Measurements from ENCODE around the gene GHRL.

Gene GHRL

DNA sequence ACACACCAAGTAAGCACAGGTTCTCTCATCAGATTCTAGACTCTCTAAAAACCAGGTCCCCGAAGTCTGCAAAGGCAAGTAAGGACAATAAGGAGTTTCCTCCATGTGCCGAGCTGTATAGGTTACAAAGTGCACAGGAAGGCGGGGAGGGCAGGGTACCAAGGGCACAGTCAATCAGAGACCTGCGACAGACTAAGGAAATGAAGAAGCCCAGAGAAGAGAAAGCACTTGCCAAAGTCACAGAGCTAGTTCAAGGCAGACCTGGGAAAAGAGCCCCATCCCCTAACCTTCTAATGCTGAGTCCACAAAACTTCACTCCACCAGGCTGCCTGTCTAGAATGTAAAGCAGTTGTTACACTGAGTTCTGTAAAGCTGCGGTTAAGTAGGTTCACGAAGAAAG is 26.5 kb upstream of the GHRL start:
- peaks cover 35% of the 10 kb centered on the region for H3K79me2 ChIP-seq (ENCODE audit: control insufficient read depth, low read length)
- no peak overlapping the region for H3K27ac ChIP-seq (ENCODE audit: low read depth, low read length)
- no peaks in the 10 kb centered on the region for H3K27me3 ChIP-seq (ENCODE audit: control insufficient read depth, low read length)
- H3K4me2 ChIP-seq (ENCODE audit: low read length), result peak overlapping the region; percentile 95
- H3K36me3 ChIP-seq (ENCODE audit: control insufficient read depth, low read length), result peaks cover 48% of the 10 kb centered on the region
- peaks cover 10% of the 10 kb centered on the region for H3K4me1 ChIP-seq (ENCODE audit: control insufficient read depth, low read length)
- 0 out of 2 replicates have a peak, but pooled peaks cover 4% of the 10 kb centered on the region for H4K20me1 ChIP-seq (ENCODE audit: control insufficient read depth, insufficient read depth, low read depth, low read length)
- peak overlapping the region; percentile 32 for H3K4me3 ChIP-seq (ENCODE audit: low read length)
- no peaks in the 10 kb centered on the region for H3K9me2 ChIP-seq (replicated peaks; ENCODE audit: control insufficient read depth, low read length)
- TF ChIP-seq, protein P1, sequence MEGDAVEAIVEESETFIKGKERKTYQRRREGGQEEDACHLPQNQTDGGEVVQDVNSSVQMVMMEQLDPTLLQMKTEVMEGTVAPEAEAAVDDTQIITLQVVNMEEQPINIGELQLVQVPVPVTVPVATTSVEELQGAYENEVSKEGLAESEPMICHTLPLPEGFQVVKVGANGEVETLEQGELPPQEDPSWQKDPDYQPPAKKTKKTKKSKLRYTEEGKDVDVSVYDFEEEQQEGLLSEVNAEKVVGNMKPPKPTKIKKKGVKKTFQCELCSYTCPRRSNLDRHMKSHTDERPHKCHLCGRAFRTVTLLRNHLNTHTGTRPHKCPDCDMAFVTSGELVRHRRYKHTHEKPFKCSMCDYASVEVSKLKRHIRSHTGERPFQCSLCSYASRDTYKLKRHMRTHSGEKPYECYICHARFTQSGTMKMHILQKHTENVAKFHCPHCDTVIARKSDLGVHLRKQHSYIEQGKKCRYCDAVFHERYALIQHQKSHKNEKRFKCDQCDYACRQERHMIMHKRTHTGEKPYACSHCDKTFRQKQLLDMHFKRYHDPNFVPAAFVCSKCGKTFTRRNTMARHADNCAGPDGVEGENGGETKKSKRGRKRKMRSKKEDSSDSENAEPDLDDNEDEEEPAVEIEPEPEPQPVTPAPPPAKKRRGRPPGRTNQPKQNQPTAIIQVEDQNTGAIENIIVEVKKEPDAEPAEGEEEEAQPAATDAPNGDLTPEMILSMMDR (IDR thresholded peaks at IDR 0.05; ENCODE audit: low read depth, low read length, poor library complexity, severe bottlenecking), result no peak
- TF ChIP-seq EZH2phosphoT487 (IDR thresholded peaks at IDR 0.05; ENCODE audit: borderline replicate concordance, low read length), result no peak
- no peaks in the 10 kb centered on the region for H3F3A ChIP-seq (ENCODE audit: control insufficient read depth, insufficient read depth)
- H3K9me3 ChIP-seq (ENCODE audit: control insufficient read depth, insufficient read depth, low read length), result no peaks in the 10 kb centered on the region

DNA sequence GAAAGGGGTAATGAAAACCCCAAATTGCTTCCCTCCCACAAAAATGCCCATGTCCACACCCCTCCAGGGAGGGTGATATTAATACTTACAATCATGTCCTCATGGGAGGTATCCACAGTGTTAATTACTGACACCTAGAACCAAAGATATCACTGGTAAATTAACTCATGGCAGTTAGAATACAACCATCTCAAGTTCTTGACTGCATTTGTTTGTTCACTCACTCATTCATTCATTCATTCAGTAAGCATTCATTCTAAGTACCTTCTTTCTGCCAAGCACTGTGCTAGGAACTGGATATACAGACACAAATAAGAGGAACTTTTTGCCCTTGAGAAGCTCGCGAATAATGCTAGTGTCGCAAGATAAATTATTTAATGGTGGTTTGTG is 25.2 kb upstream of the GHRL start:
- Histone ChIP-seq H3K36me3 (ENCODE audit: control insufficient read depth, low read length) (peaks cover 56% of the 10 kb centered on the region), H3K27ac (ENCODE audit: low read depth, low read length) (no peak overlapping the region), H3K9me2 (replicated peaks; ENCODE audit: control insufficient read depth, low read length) (no peaks in the 10 kb centered on the region), H3K4me1 (ENCODE audit: control insufficient read depth, low read length) (peaks cover 10% of the 10 kb centered on the region), H3K27me3 (ENCODE audit: control insufficient read depth, low read length) (no peaks in the 10 kb centered on the region), H3K4me3 (ENCODE audit: low read length) (no peak overlapping the region), H3K9me3 (ENCODE audit: control insufficient read depth, insufficient read depth, low read length) (no peaks in the 10 kb centered on the region), H3K79me2 (ENCODE audit: control insufficient read depth, low read length) (peaks cover 35% of the 10 kb centered on the region), H4K20me1 (ENCODE audit: control insufficient read depth, insufficient read depth, low read depth, low read length) (0 out of 2 replicates have a peak, but pooled peaks cover 4% of the 10 kb centered on the region), H3F3A (ENCODE audit: control insufficient read depth, insufficient read depth) (no peaks in the 10 kb centered on the region), H3K4me2 (ENCODE audit: low read length) (no peak overlapping the region)
- no peak for TF ChIP-seq EZH2phosphoT487 (IDR thresholded peaks at IDR 0.05; ENCODE audit: borderline replicate concordance, low read length)
- TF ChIP-seq, protein P1 (IDR thresholded peaks at IDR 0.05; ENCODE audit: low read depth, low read length, poor library complexity, severe bottlenecking), result no peak

DNA sequence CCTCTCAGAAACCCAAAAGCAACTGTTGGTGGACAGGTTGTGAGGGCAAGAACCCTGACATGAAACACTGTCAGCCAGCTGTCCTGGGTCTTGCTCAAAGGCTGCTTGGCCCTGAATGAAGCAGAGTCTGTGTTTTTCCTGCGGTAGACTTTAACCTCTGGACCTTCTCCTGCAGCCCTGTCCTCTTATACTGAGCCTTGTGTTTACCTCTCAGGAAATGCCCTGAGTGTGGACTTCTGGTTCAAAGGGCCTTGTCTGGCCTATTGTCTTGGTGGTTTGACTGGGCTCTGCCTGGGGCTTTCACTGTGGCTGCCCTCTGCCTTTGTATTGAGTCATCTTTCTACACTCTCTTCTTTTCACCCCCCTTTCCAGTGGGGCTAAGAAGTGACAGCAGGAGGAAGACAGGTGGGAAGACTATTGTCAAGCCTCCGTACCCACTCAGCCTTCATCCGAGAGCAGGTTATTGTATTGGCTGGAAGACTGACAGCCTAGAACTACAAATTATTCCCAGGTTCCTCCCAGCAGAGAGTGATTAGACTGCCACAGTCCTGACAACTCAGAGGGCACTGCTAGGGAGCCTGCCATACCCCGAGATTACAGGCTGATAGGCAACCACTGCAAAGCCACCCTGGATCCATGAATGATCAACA is 24.7 kb upstream of the GHRL start:
- no peak for TF ChIP-seq EZH2phosphoT487 (IDR thresholded peaks at IDR 0.05; ENCODE audit: borderline replicate concordance, low read length)
- TF ChIP-seq, protein P1 (IDR thresholded peaks at IDR 0.05; ENCODE audit: low read depth, low read length, poor library complexity, severe bottlenecking), result no peak
- peaks cover 35% of the 10 kb centered on the region for H3K79me2 ChIP-seq (ENCODE audit: control insufficient read depth, low read length)
- no peak overlapping the region for H3K4me3 ChIP-seq (ENCODE audit: low read length)
- no peaks in the 10 kb centered on the region for H3K27me3 ChIP-seq (ENCODE audit: control insufficient read depth, low read length)
- H3K9me3 ChIP-seq (ENCODE audit: control insufficient read depth, insufficient read depth, low read length), result no peaks in the 10 kb centered on the region
- H3K4me2 ChIP-seq (ENCODE audit: low read length), result no peak overlapping the region
- H3K27ac ChIP-seq (ENCODE audit: low read depth, low read length), result no peak overlapping the region
- H3F3A ChIP-seq (ENCODE audit: control insufficient read depth, insufficient read depth), result no peaks in the 10 kb centered on the region; the same call in 1 of the 2 replicates
- 0 out of 2 replicates have a peak, but pooled peaks cover 5% of the 10 kb centered on the region for H4K20me1 ChIP-seq (ENCODE audit: control insufficient read depth, insufficient read depth, low read depth, low read length)
- H3K9me2 ChIP-seq (replicated peaks; ENCODE audit: control insufficient read depth, low read length), result no peaks in the 10 kb centered on the region
- peaks cover 10% of the 10 kb centered on the region for H3K4me1 ChIP-seq (ENCODE audit: control insufficient read depth, low read length)
- H3K36me3 ChIP-seq (ENCODE audit: control insufficient read depth, low read length), result peaks cover 61% of the 10 kb centered on the region
